Retina (tissue), 1 donor: ENCODE data around the gene EREG.

Experiments used
- DNase-seq: peaks from one replicate; pipeline ENCODE4 v3.0.0-alpha.2; 2016

The EREG gene

GRCh38 chr4:74353858-74354257 lies 11.1 kb upstream of the EREG start:
- DNase-seq = no peak

- DNase-seq = no peak
Measured at GRCh38 chr4:74357965-74358364, 7.0 kb upstream of the EREG start.

DNA sequence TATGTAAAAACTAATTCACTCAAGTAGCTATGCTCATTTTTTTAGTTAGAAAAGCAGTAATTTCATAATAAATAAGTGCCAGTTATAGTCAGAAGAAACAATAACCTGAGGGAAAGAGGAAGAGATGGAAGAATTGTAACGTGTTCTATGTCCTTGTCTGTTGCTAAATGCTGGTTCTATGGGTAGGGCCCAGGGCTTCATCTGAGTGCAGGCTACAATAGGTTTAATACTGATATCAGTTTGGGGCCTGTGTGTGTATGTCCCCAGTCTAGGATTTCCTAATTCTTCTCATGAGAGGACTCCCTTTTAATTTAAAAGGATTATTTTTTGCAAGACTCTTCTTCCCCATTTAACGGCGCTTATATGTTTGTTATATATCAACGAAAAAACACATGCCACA lies 3.3 kb upstream of the EREG start:
- no peak for DNase-seq

DNA sequence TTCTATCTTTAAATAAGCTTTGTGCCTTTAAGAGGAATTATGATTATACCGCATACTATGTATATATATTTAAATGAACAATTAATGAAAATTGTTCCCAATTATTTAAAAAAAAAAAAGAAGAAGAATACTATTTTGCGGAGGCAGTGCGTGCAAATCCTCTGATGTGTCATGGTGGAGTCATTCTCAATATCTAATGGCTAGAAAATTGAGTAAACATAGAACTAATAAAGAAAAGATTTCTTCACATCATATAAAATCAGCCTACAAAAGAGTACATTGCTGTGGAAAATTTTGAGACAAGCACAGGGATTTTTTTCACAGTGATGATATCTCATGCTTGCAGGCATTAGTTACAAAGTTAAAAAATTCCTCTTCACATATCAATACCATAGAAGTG lies 2.6 kb upstream of the EREG start:
- DNase-seq = no peak

DNA sequence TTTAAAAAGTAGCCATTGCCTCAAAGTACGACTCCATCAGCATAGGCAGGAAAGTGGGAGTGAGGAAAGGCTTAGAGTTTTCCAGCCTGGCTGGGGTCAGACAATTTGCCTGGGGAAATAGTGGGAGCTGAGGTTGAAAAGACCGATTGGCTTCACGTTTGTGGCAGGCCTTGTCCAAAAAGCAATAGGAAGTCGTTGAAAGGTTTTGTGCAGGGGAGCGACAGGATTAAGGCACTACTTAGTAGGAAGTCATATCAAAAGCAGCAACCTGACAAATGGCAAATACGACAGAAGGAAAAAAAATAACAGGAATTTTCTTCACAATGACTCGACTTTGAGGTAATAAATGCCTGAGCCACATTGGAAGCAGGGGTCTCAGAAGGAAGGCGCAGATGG lies 691 bp upstream of the EREG start:
- peak; percentile 6 for DNase-seq

DNA sequence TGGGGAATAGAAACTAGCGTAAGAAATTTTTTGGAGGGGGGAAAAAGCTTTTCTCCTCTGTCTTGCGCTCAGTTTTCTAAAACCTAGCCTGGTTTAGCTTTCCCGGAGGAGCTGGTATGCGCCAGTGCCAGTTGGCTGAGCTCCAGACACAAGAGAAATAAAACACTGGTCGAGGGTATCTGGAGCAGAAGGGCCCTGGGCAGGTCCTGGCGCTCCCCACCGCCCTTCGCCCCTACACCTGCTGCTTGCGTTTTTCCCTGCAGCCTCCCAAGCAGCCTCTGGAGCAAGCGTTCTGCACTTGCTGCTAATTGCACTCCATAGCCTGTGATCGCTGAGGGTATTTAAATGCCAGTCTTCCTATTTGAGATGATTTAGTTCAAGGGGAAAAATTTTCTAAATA lies 816 bp downstream of the EREG start:
- peak; percentile 62 for DNase-seq

DNA sequence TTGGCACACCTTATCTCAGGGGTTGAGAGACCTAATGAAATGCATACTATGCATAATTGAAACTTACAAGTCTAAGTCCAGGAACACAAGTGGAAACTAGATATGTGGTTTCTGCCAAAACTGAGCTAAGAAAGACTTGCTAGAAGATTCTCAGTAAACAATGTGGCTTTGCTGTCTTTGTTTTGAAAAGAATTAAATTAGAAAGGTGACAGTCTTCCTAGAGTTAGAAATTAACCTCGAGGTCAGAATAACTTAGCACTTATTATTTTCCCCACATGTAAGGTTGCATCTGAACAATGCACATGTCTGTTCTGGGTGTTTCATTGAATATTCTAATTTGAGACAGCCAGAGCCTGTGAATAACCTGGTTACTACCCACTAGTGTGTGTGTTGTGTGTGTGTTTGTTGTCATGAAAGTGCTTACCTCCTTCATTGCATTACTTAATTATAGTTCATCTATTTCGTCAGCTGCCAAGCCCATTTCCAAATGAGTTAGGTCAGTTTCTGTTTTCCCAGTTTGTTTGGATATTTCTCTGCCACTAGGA lies 1.5 kb downstream of the EREG start:
- no peak for DNase-seq

GRCh38 chr4:74367656-74368290 lies 2.8 kb downstream of the EREG start:
- no peak for DNase-seq

DNA sequence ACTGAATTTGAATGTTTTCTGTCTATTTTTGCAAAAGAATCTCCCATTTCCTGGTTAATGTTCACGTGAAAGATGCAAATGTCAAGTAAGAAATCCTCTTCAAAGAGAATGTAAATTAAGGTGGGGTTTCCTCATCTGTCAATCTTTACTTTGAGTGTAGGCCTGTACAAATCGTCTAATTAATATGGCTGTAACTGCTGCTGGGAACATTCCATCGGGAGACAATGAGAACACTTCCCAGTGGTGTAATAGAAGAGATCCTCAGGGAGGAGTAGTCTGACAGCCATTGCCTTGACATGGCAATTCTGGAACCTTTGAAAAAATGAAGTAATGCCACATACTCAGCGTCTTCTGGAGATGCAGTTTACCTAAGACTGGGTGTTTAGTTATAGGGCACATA lies 3.7 kb downstream of the EREG start:
- DNase-seq = no peak

DNA sequence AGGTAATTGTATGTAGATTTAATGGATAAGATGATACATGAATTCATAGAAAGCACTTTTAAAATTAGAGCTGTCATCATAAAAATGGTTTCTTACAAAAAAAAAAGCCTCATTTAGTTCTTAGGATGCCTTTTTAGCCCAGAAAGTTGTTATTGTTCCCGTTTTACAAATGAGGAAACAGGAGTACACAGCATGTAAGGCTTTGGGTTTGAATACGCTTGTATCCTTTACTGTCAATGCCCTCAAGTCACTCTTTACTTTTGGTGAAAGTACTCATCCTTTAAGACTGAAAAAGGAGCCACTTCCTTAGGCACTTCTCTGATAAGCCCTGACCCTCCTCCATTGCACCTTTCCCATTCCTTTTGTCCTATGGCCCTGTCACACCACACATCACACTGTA lies 4.9 kb downstream of the EREG start:
- DNase-seq = no peak

DNA sequence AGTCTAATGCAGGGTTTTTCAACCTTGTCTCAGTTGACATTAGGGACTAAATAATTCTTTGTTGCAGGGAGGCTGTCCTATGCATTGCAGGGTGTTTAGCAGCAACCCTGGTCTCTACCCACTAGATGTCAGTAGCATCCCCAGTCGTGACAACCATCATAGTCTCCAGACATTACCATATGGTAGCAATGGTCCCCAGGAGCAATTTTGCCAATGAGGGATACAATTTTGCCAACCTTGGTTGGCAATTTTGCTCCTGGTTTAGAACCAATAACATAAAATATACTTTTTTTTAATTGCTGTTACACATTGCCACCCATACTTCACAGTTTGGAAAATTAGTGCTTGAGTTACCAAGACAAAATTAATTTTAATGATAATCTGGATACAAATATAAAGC lies 6.0 kb downstream of the EREG start:
- DNase-seq = peak; percentile 12

DNA sequence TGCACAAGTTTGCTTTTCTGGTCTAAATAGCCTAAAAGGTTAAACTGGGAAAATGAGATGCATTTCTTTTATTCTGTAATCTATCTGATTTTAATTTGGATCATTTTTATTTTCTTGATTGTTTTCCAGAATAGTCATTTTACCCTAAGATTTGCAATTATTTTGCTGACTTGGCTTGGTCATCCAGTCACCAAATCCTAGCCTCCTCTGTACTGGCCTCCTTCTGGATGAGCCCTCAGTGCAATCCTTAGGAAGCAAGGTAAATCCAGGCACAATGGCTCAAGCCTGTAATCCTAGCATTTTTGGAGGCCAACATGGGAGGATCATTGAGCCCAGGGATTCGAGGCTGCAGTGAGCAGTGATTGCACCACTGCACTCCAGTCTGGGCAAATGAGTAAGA lies 9.2 kb downstream of the EREG start:
- no peak for DNase-seq

DNA sequence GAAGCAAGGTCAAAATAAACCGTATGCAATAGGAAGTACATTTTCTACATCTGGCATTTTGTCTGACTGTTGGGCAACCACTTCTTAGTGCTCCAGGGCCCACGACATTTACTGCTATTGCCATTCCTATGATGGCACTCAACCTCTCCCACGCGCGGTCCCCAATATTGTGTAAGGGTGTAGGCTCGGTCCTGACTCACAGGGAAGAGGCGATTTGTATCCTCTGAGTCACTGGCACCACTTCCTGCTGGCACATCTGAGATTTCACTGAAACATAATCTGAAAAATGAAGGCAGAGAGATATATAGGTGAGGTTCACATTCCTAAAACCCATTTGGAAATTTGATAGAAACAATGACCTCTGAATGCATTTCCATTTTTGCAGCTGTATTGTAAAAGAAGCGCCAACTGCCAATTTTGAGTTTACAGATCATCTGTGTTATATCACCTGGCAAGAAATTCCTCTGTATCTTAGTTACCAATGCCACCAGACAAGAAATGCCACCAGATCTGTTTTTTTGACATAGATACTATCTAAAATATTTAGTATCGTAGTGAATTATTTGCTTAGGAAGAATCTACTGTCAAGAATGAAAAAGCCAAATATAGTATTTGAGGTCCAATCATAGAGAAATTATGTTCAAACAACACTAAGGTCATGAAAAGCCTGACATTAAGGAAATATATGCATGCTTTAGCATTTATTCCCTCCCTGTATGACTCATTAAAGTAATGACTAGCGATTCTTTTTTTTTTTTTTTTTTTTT lies 9.8 kb downstream of the EREG start:
- no peak for DNase-seq

- no peak for DNase-seq
Measured at GRCh38 chr4:74375824-74376426, 11.0 kb downstream of the EREG start.

GRCh38 chr4:74376888-74377483 lies 12.0 kb downstream of the EREG start:
- DNase-seq = peak; percentile 11

- no peak for DNase-seq
Measured at GRCh38 chr4:74377714-74378113, 12.8 kb downstream of the EREG start.

GRCh38 chr4:74378573-74378972 lies 13.6 kb downstream of the EREG start:
- DNase-seq = no peak

GRCh38 chr4:74379912-74380311 lies 15.0 kb downstream of the EREG start:
- no peak for DNase-seq

DNA sequence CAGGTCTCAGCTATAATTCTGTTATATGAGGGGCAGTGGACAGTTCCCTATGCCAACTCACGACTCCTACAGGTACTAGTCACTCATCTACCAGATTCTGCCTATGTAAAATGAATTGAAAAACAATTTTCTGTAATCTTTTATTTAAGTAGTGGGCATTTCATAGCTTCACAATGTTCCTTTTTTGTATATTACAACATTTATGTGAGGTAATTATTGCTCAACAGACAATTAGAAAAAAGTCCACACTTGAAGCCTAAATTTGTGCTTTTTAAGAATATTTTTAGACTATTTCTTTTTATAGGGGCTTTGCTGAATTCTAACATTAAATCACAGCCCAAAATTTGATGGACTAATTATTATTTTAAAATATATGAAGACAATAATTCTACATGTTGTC lies 20.4 kb downstream of the EREG start:
- no peak for DNase-seq

GRCh38 chr4:74386159-74386558 lies 21.2 kb downstream of the EREG start:
- no peak for DNase-seq

DNA sequence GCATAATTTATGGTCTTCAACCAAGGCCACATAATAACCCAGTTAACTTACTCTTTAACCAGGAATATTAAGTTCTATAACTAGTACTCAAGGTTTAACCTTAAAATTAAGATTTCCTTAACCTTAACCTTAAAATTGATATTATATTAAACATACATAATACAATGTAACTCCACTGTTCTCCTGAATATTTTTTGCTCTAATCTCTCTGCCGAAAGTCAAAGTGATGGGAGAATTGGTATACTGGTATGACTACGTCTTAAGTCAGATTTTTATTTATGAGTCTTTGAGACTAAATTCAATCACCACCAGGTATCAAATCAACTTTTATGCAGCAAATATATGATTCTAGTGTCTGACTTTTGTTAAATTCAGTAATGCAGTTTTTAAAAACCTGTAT lies 22.8 kb downstream of the EREG start:
- DNase-seq = no peak

DNA sequence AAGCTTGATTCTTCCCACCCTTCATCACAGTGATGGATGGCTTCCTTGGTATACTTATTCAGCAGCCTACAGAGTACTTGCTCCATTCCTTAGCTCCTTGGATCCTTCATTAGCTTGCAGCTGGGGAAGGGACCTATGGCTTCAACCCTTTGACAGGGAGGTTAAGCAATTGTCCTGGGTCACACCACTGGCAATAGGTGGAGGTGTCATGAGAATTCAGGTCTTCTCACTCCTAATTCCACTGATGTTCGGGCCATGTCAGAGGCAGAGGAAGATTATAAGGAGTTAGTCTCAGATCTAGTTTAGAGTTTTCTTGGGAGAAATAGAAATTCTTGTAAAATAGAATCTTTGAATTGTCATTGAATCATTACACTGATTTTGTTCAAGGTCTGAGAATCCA lies 24.5 kb downstream of the EREG start:
- DNase-seq = no peak

GRCh38 chr4:74390677-74391076 lies 25.7 kb downstream of the EREG start:
- no peak for DNase-seq

DNA sequence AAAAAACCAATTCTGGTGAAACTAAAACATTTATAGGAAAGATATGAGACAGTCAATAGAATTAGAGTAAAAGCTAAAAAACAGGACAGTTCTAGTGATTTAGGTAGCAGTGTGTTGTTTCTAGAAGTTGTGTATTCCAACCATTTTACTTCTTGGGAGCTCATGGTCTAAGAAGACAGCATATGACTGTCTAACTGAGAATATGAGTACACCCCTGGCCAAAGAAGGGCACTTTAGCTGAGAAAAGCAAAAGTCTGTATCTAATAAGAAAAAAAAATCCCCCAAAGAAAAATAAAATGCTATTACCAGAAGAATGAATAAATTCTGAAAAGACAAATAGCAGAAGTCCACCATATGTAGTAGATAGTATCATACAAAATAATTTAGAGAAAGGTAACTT lies 26.4 kb downstream of the EREG start:
- DNase-seq = no peak
